ENCODE measurements around the gene PTPN23.

DNA sequence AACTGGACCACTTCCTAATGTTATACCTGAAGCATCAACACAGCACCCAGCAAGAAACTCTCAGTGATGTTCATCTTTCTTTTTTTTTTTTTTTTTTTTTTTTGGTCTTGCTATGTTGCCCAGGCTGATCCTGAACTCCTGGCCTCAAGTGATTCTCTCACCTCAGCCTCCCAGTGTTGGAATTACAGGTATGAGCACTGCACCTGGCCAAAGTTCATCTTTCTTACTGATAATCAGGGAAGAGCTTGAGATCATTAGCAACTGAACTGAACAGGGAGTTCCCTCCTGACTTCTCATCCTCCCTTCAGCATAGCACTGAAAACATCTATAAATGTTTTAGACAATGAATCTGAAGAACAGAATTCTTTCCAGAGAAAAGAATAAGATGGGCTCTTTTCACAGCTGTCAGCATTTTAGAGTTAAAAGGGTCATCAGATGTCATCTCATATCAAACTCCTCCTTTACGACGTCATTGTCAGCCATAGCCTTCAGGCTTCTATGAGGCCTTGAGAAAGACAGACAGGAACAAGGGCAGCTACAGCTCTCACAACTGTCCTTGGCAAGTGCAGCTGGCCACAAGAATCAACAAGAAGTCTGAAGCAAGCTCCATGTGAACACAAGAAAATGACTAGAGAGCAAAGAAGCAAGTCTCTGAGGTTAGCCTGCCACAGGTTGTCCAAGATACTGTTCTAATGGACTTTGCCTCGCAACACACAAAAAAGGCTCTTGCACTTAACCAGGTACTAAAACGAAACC, 61.2 kb downstream of the PTPN23 start:
- TF ChIP-seq ZNF121 (CRISPR knock-in tag; IDR thresholded peaks at IDR 0.05) (no peak), KAT7 (CRISPR knock-in tag; IDR thresholded peaks at IDR 0.05; ENCODE audit: borderline replicate concordance) (no peak), CTCF (IDR thresholded peaks at IDR 0.05) (no peak), NR2C2 (CRISPR knock-in tag; IDR thresholded peaks at IDR 0.05) (no peak), NR1H2 (CRISPR knock-in tag; IDR thresholded peaks at IDR 0.05) (no peak), E2F4 (CRISPR knock-in tag; IDR thresholded peaks at IDR 0.05; ENCODE audit: borderline replicate concordance, low read depth) (no peak), TEAD4 (CRISPR knock-in tag; IDR thresholded peaks at IDR 0.05) (no peak), USF2 (CRISPR knock-in tag; IDR thresholded peaks at IDR 0.05) (no peak), TCF7 (CRISPR knock-in tag; IDR thresholded peaks at IDR 0.05; ENCODE audit: low read depth) (no peak), CREM (CRISPR knock-in tag; IDR thresholded peaks at IDR 0.05) (no peak)
- TF ChIP-seq, protein P1, sequence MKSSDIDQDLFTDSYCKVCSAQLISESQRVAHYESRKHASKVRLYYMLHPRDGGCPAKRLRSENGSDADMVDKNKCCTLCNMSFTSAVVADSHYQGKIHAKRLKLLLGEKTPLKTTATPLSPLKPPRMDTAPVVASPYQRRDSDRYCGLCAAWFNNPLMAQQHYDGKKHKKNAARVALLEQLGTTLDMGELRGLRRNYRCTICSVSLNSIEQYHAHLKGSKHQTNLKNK (CRISPR knock-in tag; IDR thresholded peaks at IDR 0.05), result no peak
- TF ChIP-seq, protein P2, sequence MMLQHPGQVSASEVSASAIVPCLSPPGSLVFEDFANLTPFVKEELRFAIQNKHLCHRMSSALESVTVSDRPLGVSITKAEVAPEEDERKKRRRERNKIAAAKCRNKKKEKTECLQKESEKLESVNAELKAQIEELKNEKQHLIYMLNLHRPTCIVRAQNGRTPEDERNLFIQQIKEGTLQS (CRISPR knock-in tag; conservative IDR thresholded peaks at IDR 0.05), result no peak
- TF ChIP-seq, protein P3, sequence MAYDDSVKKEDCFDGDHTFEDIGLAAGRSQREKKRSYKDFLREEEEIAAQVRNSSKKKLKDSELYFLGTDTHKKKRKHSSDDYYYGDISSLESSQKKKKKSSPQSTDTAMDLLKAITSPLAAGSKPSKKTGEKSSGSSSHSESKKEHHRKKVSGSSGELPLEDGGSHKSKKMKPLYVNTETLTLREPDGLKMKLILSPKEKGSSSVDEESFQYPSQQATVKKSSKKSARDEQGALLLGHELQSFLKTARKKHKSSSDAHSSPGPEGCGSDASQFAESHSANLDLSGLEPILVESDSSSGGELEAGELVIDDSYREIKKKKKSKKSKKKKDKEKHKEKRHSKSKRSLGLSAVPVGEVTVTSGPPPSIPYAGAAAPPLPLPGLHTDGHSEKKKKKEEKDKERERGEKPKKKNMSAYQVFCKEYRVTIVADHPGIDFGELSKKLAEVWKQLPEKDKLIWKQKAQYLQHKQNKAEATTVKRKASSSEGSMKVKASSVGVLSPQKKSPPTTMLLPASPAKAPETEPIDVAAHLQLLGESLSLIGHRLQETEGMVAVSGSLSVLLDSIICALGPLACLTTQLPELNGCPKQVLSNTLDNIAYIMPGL (CRISPR knock-in tag; IDR thresholded peaks at IDR 0.05), result no peak

Data from WTC11 (cell line).